Activated CD4-positive, alpha-beta T cell treated with anti-CD3 and anti-CD28 coated beads, Interleukin-2, amount 10 ng/mL, durations not matched to agents 7 days and 5 days (primary cell): ENCODE data around the gene TENM4. TPM values are rescaled to one million over a fixed set of nuclear protein-coding genes. Genes with fewer than 3 reads are reported as not detected.
"Not testable (repeated sequence)": the region's sequence is repeated elsewhere in the genome, so short reads cannot be mapped to it uniquely, and the experiment has no call there.

Experiments used
- CTCF ChIA-PET: fragments of 350-600 bp; sonication (Branson Sonifier 250); formaldehyde crosslinking; loops from one replicate; lab custom pipeline; 2021; ENCODE audit warnings: antibody characterized with exemption; lab: Charles Lee
- POLR2A ChIA-PET: fragments of 350-600 bp; sonication (Branson Sonifier 250); formaldehyde crosslinking; loops from one replicate; lab custom pipeline; 2021; ENCODE audit warnings: antibody characterized with exemption; lab: Charles Lee
- DNase-seq: peaks from one replicate; pipeline ENCODE4 v3.0.0-alpha.2; 2020
- H3K27ac Mint-ChIP-seq: one replicate; pipeline ENCODE4 v1.8.0; 2021; ENCODE audit warnings: mild to moderate bottlenecking, moderate library complexity, mixed read lengths
- H3K27me3 Mint-ChIP-seq: one replicate; pipeline ENCODE4 v1.8.0; 2021; ENCODE audit warnings: mixed read lengths
- H3K36me3 Mint-ChIP-seq: one replicate; pipeline ENCODE4 v1.8.0; 2021; ENCODE audit warnings: low read depth, mixed read lengths
- H3K4me1 Mint-ChIP-seq: one replicate; pipeline ENCODE4 v1.8.0; 2021; ENCODE audit warnings: mixed read lengths
- H3K4me3 Mint-ChIP-seq: one replicate; pipeline ENCODE4 v1.8.0; 2021; ENCODE audit warnings: mild to moderate bottlenecking, moderate library complexity, mixed read lengths
- H3K9me3 Mint-ChIP-seq: one replicate; pipeline ENCODE4 v1.8.0; 2021; ENCODE audit warnings: mixed read lengths
- total RNA-seq, 2 experiments: library from RNA; stranded (reverse); gene quantifications; one replicate each; pipeline ENCODE4 v1.2.3, GENCODE V29; 2021

TENM4 gene
- total RNA-seq, 2 experiments from 2014 or later: not detected

GRCh38 chr11:78828676-78829075 is 612.2 kb downstream of the TENM4 start:
- ChIA-PET CTCF (no interaction called here), POLR2A (no interaction called here)
- Mint-ChIP-seq H3K27me3 (peaks cover 5% of the 10 kb centered on the region), H3K4me3 (no peak overlapping the region), H3K4me1 (no peaks in the 10 kb centered on the region), H3K9me3 (no peaks in the 10 kb centered on the region), H3K36me3 (no peaks in the 10 kb centered on the region), H3K27ac (no peak overlapping the region)
- DNase-seq: no peak

GRCh38 chr11:78827291-78827690 is 613.5 kb downstream of the TENM4 start:
- H3K4me3 Mint-ChIP-seq, H3K27ac Mint-ChIP-seq, POLR2A ChIA-PET, CTCF ChIA-PET, DNase-seq, H3K4me1 Mint-ChIP-seq, H3K27me3 Mint-ChIP-seq, H3K9me3 Mint-ChIP-seq, H3K36me3 Mint-ChIP-seq: not testable (repeated sequence)

DNA sequence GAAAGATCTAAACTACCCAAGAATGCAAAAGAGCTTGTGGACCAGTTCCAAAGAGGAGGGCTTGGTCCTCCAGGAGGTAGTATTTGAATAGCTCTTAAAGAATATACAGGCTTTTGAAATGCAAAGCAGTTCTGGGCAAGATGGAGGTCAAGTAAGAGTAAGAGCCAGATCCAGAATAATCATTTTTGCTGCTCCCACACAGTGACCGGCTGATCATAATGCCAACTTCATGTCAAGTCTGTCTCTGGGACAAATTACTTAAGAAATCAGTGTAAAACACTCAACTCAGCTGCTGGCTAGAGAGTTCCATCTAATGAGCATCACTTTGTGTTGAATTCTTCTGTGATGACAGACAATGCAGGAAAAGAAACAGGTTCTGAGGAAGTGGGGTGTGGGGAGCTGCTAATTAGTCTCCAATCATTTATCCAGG is 615.2 kb downstream of the TENM4 start:
- Mint-ChIP-seq H3K36me3 (no peaks in the 10 kb centered on the region), H3K27ac (no peak overlapping the region), H3K9me3 (no peaks in the 10 kb centered on the region), H3K4me1 (no peaks in the 10 kb centered on the region), H3K27me3 (peaks cover 3% of the 10 kb centered on the region), H3K4me3 (no peak overlapping the region)
- DNase-seq: no peak
- ChIA-PET POLR2A (no interaction called here), CTCF (interaction anchor here (0.6 kb wide), 1 partner anchor 21 kb away, joined by 3 read pairs; no protein-coding TSS in a partner anchor)

GRCh38 chr11:78823588-78823987 is 617.2 kb downstream of the TENM4 start:
- ChIA-PET POLR2A (no interaction called here), CTCF (no interaction called here)
- H3K4me3 Mint-ChIP-seq: no peak overlapping the region

GRCh38 chr11:78822931-78823423 is 617.9 kb downstream of the TENM4 start:
- no peak overlapping the region for H3K27ac Mint-ChIP-seq
- H3K4me3 Mint-ChIP-seq: no peak overlapping the region
- H3K36me3 Mint-ChIP-seq: no peaks in the 10 kb centered on the region
- no peak for DNase-seq
- ChIA-PET CTCF (no interaction called here), POLR2A (no interaction called here)
- H3K4me1 Mint-ChIP-seq: no peaks in the 10 kb centered on the region
- H3K27me3 Mint-ChIP-seq: peaks cover 8% of the 10 kb centered on the region
- no peaks in the 10 kb centered on the region for H3K9me3 Mint-ChIP-seq

More at GRCh38 chr11:78823588-78823987, 617.2 kb downstream of the TENM4 start:
- Mint-ChIP-seq H3K36me3 (no peaks in the 10 kb centered on the region), H3K9me3 (no peaks in the 10 kb centered on the region), H3K27ac (no peak overlapping the region), H3K4me1 (no peaks in the 10 kb centered on the region), H3K27me3 (peaks cover 8% of the 10 kb centered on the region)
- no peak for DNase-seq

DNA sequence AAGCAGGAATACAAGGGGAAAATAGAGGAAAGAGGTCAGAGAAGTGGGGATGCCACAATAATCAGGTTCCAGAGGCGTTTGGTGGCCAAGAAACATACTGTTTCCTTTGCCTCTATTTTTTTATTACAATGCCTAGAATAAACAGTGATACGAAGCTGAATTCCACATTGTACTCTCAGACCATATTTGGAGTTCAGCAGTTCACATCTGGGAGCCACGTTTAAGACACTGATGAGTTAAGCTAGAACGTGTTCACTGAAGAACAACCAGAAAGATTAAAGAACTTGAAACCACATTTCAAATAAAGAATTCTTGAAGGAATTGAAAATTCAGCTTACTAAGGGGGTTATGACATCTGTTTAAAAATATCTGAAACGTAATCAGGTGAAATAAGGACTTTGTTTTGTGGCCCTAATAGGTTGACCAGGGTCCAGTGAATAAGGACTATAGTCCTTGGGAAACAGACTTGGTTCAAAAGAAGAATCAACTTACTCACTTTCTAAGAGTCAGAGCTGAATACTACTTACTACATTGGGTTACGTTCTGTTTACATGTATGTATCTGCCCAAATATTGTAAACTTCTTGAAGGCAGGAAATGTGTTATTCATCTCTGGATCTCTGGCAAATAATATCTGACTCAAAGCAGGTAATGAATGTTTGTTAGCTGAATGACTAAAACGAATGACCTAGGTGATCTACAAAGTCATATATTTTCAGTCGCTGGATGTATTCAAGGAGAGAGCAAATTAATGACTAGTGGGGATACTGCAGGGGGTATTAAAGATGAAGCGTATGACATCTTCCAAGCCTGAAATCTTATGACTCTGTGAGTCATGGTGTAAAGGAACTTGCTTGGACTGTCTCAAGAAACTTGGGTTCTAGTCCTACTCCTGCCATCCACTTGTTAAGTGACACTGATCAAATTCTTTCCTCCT is 619.2 kb downstream of the TENM4 start:
- Mint-ChIP-seq H3K4me1 (no peaks in the 10 kb centered on the region), H3K27me3 (peaks cover 11% of the 10 kb centered on the region), H3K9me3 (no peaks in the 10 kb centered on the region), H3K36me3 (no peaks in the 10 kb centered on the region), H3K4me3 (no peak overlapping the region), H3K27ac (no peak overlapping the region)
- DNase-seq: no peak
- ChIA-PET CTCF (no interaction called here), POLR2A (no interaction called here)

- no peak for DNase-seq
- H3K27ac Mint-ChIP-seq: no peak overlapping the region
- H3K4me3 Mint-ChIP-seq: no peak overlapping the region
- no peaks in the 10 kb centered on the region for H3K9me3 Mint-ChIP-seq
- ChIA-PET POLR2A (no interaction called here), CTCF (no interaction called here)
- H3K4me1 Mint-ChIP-seq: no peaks in the 10 kb centered on the region
- no peaks in the 10 kb centered on the region for H3K36me3 Mint-ChIP-seq
- peaks cover 11% of the 10 kb centered on the region for H3K27me3 Mint-ChIP-seq
Observed at GRCh38 chr11:78820741-78821140, 620.1 kb downstream of the TENM4 start.

- no peaks in the 10 kb centered on the region for H3K9me3 Mint-ChIP-seq
Observed at GRCh38 chr11:78818201-78818600, 622.6 kb downstream of the TENM4 start.

GRCh38 chr11:78815831-78816230 is 625.0 kb downstream of the TENM4 start:
- no peak for DNase-seq
- no peaks in the 10 kb centered on the region for H3K36me3 Mint-ChIP-seq
- H3K9me3 Mint-ChIP-seq: no peaks in the 10 kb centered on the region
- no peak overlapping the region for H3K27ac Mint-ChIP-seq
- H3K4me1 Mint-ChIP-seq: no peaks in the 10 kb centered on the region
- H3K4me3 Mint-ChIP-seq: no peak overlapping the region
- ChIA-PET CTCF (no interaction called here), POLR2A (no interaction called here)
- peaks cover 11% of the 10 kb centered on the region for H3K27me3 Mint-ChIP-seq

More at GRCh38 chr11:78818201-78818600, 622.6 kb downstream of the TENM4 start:
- Mint-ChIP-seq H3K27me3 (peaks cover 11% of the 10 kb centered on the region), H3K27ac (no peak overlapping the region), H3K4me1 (no peaks in the 10 kb centered on the region), H3K36me3 (no peaks in the 10 kb centered on the region), H3K4me3 (no peak overlapping the region)
- no peak for DNase-seq
- POLR2A ChIA-PET: no interaction called here
- CTCF ChIA-PET: no interaction called here

DNA sequence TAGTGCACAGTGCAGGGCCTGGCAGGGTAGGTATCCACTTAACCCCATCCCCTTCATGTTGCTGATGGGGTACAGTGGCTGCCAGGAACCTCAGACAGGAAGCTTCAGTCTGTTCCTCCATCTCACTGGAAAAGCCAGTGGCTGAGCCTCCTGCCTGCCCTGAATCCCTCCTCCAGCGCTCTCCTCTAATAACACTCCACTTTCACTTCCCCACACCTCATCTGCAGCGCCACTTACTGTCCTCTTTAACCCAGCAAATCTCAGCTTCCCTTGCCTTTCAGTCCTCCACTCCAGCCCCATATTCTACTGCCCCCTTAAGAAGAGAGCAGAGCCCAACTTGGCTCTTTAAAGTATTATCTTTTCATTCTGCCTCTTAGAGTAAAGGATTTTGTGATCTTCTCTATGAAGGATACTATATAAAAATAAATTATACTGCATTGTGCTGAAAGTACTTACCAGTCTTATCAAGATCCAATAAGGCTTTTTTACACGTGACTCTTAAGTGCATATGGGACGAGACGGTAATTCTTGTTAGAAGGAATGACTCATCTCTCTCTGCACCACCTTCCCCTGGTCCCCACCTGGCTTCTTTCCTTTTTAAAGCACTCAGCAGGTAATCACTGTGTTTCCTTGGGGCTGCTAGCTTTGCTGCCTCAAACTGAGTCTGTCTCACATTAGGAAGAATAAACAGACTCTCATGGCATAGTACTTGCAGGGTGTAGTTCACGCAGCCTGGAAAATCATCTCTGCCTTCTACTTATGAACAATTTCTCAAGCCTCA is 628.1 kb downstream of the TENM4 start:
- ChIA-PET CTCF (no interaction called here), POLR2A (no interaction called here)
- H3K36me3 Mint-ChIP-seq: no peaks in the 10 kb centered on the region
- peaks cover 3% of the 10 kb centered on the region for H3K27me3 Mint-ChIP-seq
- DNase-seq: no peak
- H3K4me1 Mint-ChIP-seq: no peaks in the 10 kb centered on the region
- H3K27ac Mint-ChIP-seq: no peak overlapping the region
- no peaks in the 10 kb centered on the region for H3K9me3 Mint-ChIP-seq
- H3K4me3 Mint-ChIP-seq: no peak overlapping the region

GRCh38 chr11:78810559-78811009 is 630.2 kb downstream of the TENM4 start:
- no peaks in the 10 kb centered on the region for H3K9me3 Mint-ChIP-seq
- H3K4me3 Mint-ChIP-seq: no peak overlapping the region
- H3K27ac Mint-ChIP-seq: no peak overlapping the region
- ChIA-PET POLR2A (no interaction called here), CTCF (interaction anchor here (1.2 to 1.4 kb wide), 2 partner anchors 9 kb away, joined by 3 read pairs; no protein-coding TSS in a partner anchor)
- H3K36me3 Mint-ChIP-seq: no peaks in the 10 kb centered on the region
- DNase-seq: no peak
- H3K4me1 Mint-ChIP-seq: no peaks in the 10 kb centered on the region
- peaks cover 3% of the 10 kb centered on the region for H3K27me3 Mint-ChIP-seq

GRCh38 chr11:78809931-78810541 is 630.8 kb downstream of the TENM4 start:
- Mint-ChIP-seq H3K4me3 (no peak overlapping the region), H3K27ac (no peak overlapping the region), H3K9me3 (no peaks in the 10 kb centered on the region), H3K36me3 (no peaks in the 10 kb centered on the region), H3K27me3 (peaks cover 3% of the 10 kb centered on the region), H3K4me1 (no peaks in the 10 kb centered on the region)
- POLR2A ChIA-PET: no interaction called here
- no peak for DNase-seq
- CTCF ChIA-PET: interaction anchor here (1.2 to 1.4 kb wide), 2 partner anchors 9 kb away, joined by 3 read pairs; no protein-coding TSS in a partner anchor
